ENCODE results near the gene WDR75. TPM values are rescaled to one million over a fixed set of nuclear protein-coding genes. Genes with fewer than 3 reads are reported as not detected.

Gene WDR75
- total RNA-seq, 2 experiments from 2014 or later = 55.7 to 79.6 TPM

DNA sequence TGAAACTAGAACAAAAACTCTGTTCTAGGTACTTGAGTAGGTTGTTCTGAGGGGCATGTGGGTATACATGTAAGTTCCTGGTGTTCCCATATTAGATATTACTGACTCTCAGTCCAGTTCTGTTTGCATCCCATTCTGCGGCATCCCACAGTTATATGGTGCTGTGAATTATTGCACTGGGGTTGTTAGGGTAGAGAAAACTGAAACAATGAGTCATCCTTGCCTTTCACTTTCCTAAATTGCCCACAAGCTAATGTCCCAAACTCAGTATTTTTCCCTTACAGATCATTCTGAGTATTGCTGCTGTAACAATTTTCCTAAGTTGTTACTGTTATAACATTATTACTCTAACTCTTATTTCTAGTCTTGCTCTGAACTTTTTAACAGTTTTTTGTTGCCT lies 3.0 kb downstream of the WDR75 start:
- Histone ChIP-seq H3K9me2 (ENCODE audit: insufficient read depth, low read length) (no peaks in the 10 kb centered on the region), H3K4me1 (ENCODE audit: insufficient read depth, low read length, poor library complexity, severe bottlenecking) (peaks cover 26% of the 10 kb centered on the region), H3K4me3 (ENCODE audit: low read depth, low read length, poor library complexity, severe bottlenecking) (no peak overlapping the region), H3K79me2 (ENCODE audit: insufficient read depth, low read depth, low read length) (peaks cover 65% of the 10 kb centered on the region), H3K27ac (ENCODE audit: low read depth, low read length, poor library complexity, severe bottlenecking) (no peak overlapping the region), H3K9me3 (ENCODE audit: low read length) (peaks cover 3% of the 10 kb centered on the region; the same call in 1 of the 2 replicates), H3K4me2 (ENCODE audit: low read length) (peak overlapping the region; percentile 8; the same call in 1 of the 2 replicates), H3K36me3 (ENCODE audit: insufficient read depth, low read length) (peaks cover 69% of the 10 kb centered on the region), H4K20me1 (ENCODE audit: insufficient read depth, low read length) (peaks cover 11% of the 10 kb centered on the region; the same call in 1 of the 2 replicates), H2AFZ (ENCODE audit: low read length) (no peak overlapping the region)
- no peak for TF ChIP-seq EZH2phosphoT487 (IDR thresholded peaks at IDR 0.05; ENCODE audit: borderline replicate concordance, low read depth, low read length)
- TF ChIP-seq, protein P1, sequence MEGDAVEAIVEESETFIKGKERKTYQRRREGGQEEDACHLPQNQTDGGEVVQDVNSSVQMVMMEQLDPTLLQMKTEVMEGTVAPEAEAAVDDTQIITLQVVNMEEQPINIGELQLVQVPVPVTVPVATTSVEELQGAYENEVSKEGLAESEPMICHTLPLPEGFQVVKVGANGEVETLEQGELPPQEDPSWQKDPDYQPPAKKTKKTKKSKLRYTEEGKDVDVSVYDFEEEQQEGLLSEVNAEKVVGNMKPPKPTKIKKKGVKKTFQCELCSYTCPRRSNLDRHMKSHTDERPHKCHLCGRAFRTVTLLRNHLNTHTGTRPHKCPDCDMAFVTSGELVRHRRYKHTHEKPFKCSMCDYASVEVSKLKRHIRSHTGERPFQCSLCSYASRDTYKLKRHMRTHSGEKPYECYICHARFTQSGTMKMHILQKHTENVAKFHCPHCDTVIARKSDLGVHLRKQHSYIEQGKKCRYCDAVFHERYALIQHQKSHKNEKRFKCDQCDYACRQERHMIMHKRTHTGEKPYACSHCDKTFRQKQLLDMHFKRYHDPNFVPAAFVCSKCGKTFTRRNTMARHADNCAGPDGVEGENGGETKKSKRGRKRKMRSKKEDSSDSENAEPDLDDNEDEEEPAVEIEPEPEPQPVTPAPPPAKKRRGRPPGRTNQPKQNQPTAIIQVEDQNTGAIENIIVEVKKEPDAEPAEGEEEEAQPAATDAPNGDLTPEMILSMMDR (conservative IDR thresholded peaks at IDR 0.05; ENCODE audit: low read length) = no peak
- BruUV-seq (replicated peaks) = no TSS peak
- intact Hi-C loops (cut with micrococcal nuclease; ENCODE audit: unreplicated experiment) = loop anchor here (5.0 to 10.0 kb wide), 2 partner anchors 340 to 1438 kb away; partner anchors contain the start of genes GLS, ORMDL1 and PMS1
- no peak for DNase-seq (ENCODE audit: low spot score)
- ChIA-PET CTCF (ENCODE audit: unreplicated experiment) (interaction anchor here (0.7 kb wide), 1 partner anchor 12 kb away, joined by 3 read pairs; no protein-coding TSS in a partner anchor), POLR2A (interaction anchor here (1.9 to 2.8 kb wide), 3 partner anchors 10 to 20 kb away, joined by 7 to 13 read pairs (median 12); no protein-coding TSS in a partner anchor)

DNA sequence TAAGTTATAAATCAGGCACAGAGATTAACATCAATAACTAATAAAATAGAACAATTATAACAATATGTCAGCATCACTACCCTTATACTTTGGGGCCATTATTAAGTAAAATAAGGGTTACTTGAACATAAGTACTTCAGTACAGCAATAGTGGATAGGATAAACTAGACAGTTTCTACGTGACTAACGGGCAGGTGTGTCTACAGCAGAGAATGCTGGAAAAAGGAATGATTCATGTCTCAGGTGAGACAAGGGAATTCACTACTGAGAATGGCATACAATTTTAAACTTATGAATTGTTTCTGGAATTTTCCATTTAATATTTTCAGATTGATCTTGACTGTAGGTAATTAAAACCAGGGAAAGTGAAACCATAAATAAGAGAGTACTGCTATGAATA lies 5.5 kb downstream of the WDR75 start:
- Histone ChIP-seq H4K20me1 (ENCODE audit: insufficient read depth, low read length) (peaks cover 11% of the 10 kb centered on the region; the same call in 1 of the 2 replicates), H3K36me3 (ENCODE audit: insufficient read depth, low read length) (peaks cover 94% of the 10 kb centered on the region), H2AFZ (ENCODE audit: low read length) (no peak overlapping the region), H3K4me1 (ENCODE audit: insufficient read depth, low read length, poor library complexity, severe bottlenecking) (peaks cover 21% of the 10 kb centered on the region), H3K9me2 (ENCODE audit: insufficient read depth, low read length) (no peaks in the 10 kb centered on the region), H3K4me3 (ENCODE audit: low read depth, low read length, poor library complexity, severe bottlenecking) (no peak overlapping the region), H3K9me3 (ENCODE audit: low read length) (peaks cover 3% of the 10 kb centered on the region; the same call in 1 of the 2 replicates), H3K27ac (ENCODE audit: low read depth, low read length, poor library complexity, severe bottlenecking) (no peak overlapping the region), H3K4me2 (ENCODE audit: low read length) (no peak overlapping the region), H3K79me2 (ENCODE audit: insufficient read depth, low read depth, low read length) (peaks cover 62% of the 10 kb centered on the region)
- BruUV-seq (replicated peaks) = no TSS peak
- POLR2A ChIA-PET = no interaction called here
- CTCF ChIA-PET (ENCODE audit: unreplicated experiment) = no interaction called here
- TF ChIP-seq, protein P1 (conservative IDR thresholded peaks at IDR 0.05; ENCODE audit: low read length) = no peak
- no peak for TF ChIP-seq EZH2phosphoT487 (IDR thresholded peaks at IDR 0.05; ENCODE audit: borderline replicate concordance, low read depth, low read length)
- intact Hi-C loops (cut with micrococcal nuclease; ENCODE audit: unreplicated experiment) = loop anchor here (10.0 kb wide), 1 partner anchor 338 kb away; the partner anchor contains the start of genes ORMDL1 and PMS1
- DNase-seq (ENCODE audit: low spot score) = no peak

DNA sequence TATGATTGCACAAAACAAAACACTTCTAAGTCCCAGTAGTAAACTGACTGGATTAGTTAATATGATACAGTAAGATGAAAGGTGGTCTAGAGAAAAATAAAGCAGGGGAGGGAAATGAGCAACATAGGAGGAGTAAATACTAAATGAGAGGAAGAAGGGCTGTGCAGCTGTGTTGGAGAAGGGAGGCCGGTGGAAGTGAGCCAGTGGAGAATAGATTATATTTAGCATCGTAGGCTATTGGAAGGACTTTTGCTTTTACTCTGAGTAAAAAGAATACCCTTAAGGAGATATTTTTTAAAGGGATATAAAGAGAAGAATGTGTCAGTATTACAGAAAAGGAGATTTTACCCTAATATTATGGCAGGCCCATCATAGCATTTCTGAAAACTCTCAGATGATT lies 12.7 kb downstream of the WDR75 start:
- DNase-seq (ENCODE audit: low spot score) = no peak
- no peak overlapping the region for H2AFZ ChIP-seq (ENCODE audit: low read length)
- no peaks in the 10 kb centered on the region for H3K9me2 ChIP-seq (ENCODE audit: insufficient read depth, low read length)
- H3K27ac ChIP-seq (ENCODE audit: low read depth, low read length, poor library complexity, severe bottlenecking) = no peak overlapping the region
- H3K4me3 ChIP-seq (ENCODE audit: low read depth, low read length, poor library complexity, severe bottlenecking) = no peak overlapping the region
- 0 out of 2 replicates have a peak, but pooled peaks cover 3% of the 10 kb centered on the region for H4K20me1 ChIP-seq (ENCODE audit: insufficient read depth, low read length)
- no peaks in the 10 kb centered on the region for H3K4me1 ChIP-seq (ENCODE audit: insufficient read depth, low read length, poor library complexity, severe bottlenecking)
- intact Hi-C loops (cut with micrococcal nuclease; ENCODE audit: unreplicated experiment) = no loop called here
- no TSS peak for BruUV-seq (replicated peaks)
- POLR2A ChIA-PET = interaction anchor here (0.6 to 1.9 kb wide), 2 partner anchors 10 to 436 kb away, joined by 3 to 7 read pairs; no protein-coding TSS in a partner anchor
- peaks cover 98% of the 10 kb centered on the region for H3K36me3 ChIP-seq (ENCODE audit: insufficient read depth, low read length)
- H3K4me2 ChIP-seq (ENCODE audit: low read length) = no peak overlapping the region
- peaks cover 3% of the 10 kb centered on the region; the same call in 1 of the 2 replicates for H3K79me2 ChIP-seq (ENCODE audit: insufficient read depth, low read depth, low read length)
- CTCF ChIA-PET (ENCODE audit: unreplicated experiment) = no interaction called here
- no peaks in the 10 kb centered on the region for H3K9me3 ChIP-seq (ENCODE audit: low read length)
- no peak for TF ChIP-seq EZH2phosphoT487 (IDR thresholded peaks at IDR 0.05; ENCODE audit: borderline replicate concordance, low read depth, low read length)
- TF ChIP-seq, protein P1 (conservative IDR thresholded peaks at IDR 0.05; ENCODE audit: low read length) = no peak

All from OCI-LY7 (cell line).